Liver (tissue), 9 donors: ENCODE measurements around the gene CLN6. TPM values are rescaled to one million over a fixed set of nuclear protein-coding genes. Genes with fewer than 3 reads are reported as not detected.

Source experiments
- DNase-seq: peaks from one replicate; pipeline ENCODE4 v3.0.0-alpha.2; 2017; ENCODE audit warnings: low spot score
- H3K27ac ChIP-seq, 2 donors: one replicate each; pipeline ENCODE4 v1.7.0; 2013; ENCODE audit warnings: inconsistent platforms in 2 of 2, low read length in 2 of 2, control low read depth in 1 of 2, low read depth in 1 of 2, mild to moderate bottlenecking in 1 of 2
- H3K27me3 ChIP-seq, 4 donors: one replicate each; pipeline versions ENCODE4 v1.6.1 to v1.7.0; 2013; ENCODE audit warnings: low read length in 3 of 4, inconsistent platforms in 1 of 4, mild to moderate bottlenecking in 1 of 4, moderate library complexity in 1 of 4; ENCODE audit not compliant: control insufficient read depth in 4 of 4, insufficient read depth in 4 of 4
- H3K36me3 ChIP-seq, 4 donors: one replicate each; pipeline versions ENCODE4 v1.6.1 to v1.7.0; 2013; ENCODE audit warnings: low read length in 3 of 4, mild to moderate bottlenecking in 3 of 4, low read depth in 1 of 4, moderate library complexity in 1 of 4; ENCODE audit not compliant: control insufficient read depth in 4 of 4, insufficient read depth in 3 of 4
- H3K4me1 ChIP-seq, 4 donors: one replicate each; pipeline versions ENCODE4 v1.6.1 to v1.7.0; 2013; ENCODE audit warnings: low read length in 3 of 4, mild to moderate bottlenecking in 3 of 4, moderate library complexity in 1 of 4; ENCODE audit not compliant: control insufficient read depth in 4 of 4, insufficient read depth in 4 of 4
- H3K4me3 ChIP-seq, 3 donors: one replicate each; pipeline versions ENCODE4 v1.6.1 to v1.7.0; 2013; ENCODE audit warnings: low read length in 3 of 3, control low read depth in 1 of 3, low read depth in 1 of 3, mild to moderate bottlenecking in 1 of 3
- H3K9ac ChIP-seq, 2 donors: one replicate each; pipeline ENCODE4 v1.7.0; 2013; ENCODE audit warnings: low read length in 2 of 2, mild to moderate bottlenecking in 2 of 2, moderate library complexity in 2 of 2, control low read depth in 1 of 2, low read depth in 1 of 2
- H3K9me3 ChIP-seq, 4 donors: one replicate each; pipeline versions ENCODE4 v1.6.1 to v1.7.0; 2013; ENCODE audit warnings: low read length in 3 of 4; ENCODE audit not compliant: control insufficient read depth in 4 of 4
- EGR1 ChIP-seq, 2 donors: IDR thresholded peaks; 2 replicates each; pipeline ENCODE4 v1.6.1; 2016 to 2018; ENCODE audit warnings: antibody characterized with exemption in 2 of 2, low read depth in 2 of 2
- FOXA2 ChIP-seq: IDR thresholded peaks from 2 replicates; pipeline ENCODE4 v1.6.1; 2016; ENCODE audit warnings: antibody characterized with exemption
- GABPA ChIP-seq, 2 donors: IDR thresholded peaks in 1 of 2; conservative IDR thresholded peaks in 1 of 2; 2 replicates each; pipeline ENCODE4 v1.6.1; 2016; ENCODE audit warnings: antibody characterized with exemption in 2 of 2, mild to moderate bottlenecking in 1 of 2, moderate library complexity in 1 of 2
- HNF4A ChIP-seq, 2 donors: conservative IDR thresholded peaks; 2 replicates each; pipeline ENCODE4 v1.6.1; 2016; ENCODE audit warnings: antibody characterized with exemption in 2 of 2, mild to moderate bottlenecking in 2 of 2
- HNF4G ChIP-seq: IDR thresholded peaks from 2 replicates; pipeline ENCODE4 v1.6.1; 2016; ENCODE audit warnings: antibody characterized with exemption
- MAX ChIP-seq: IDR thresholded peaks from 2 replicates; pipeline ENCODE4 v1.6.1; 2016; ENCODE audit warnings: antibody characterized with exemption
- RAD21 ChIP-seq, 2 donors: IDR thresholded peaks; 2 replicates each; pipeline ENCODE4 v1.6.1; 2016; ENCODE audit warnings: antibody characterized with exemption in 2 of 2, mild to moderate bottlenecking in 2 of 2
- SP1 ChIP-seq: IDR thresholded peaks from 2 replicates; pipeline ENCODE4 v1.6.1; 2018; ENCODE audit warnings: antibody characterized with exemption, mild to moderate bottlenecking
- TAF1 ChIP-seq: conservative IDR thresholded peaks from 2 replicates; pipeline ENCODE4 v1.6.1; 2016; ENCODE audit warnings: antibody characterized with exemption, mild to moderate bottlenecking
- YY1 ChIP-seq: IDR thresholded peaks from 2 replicates; pipeline ENCODE4 v1.6.1; 2016; ENCODE audit warnings: antibody characterized with exemption, mild to moderate bottlenecking
- WGBS: extraction: QIAGEN DNeasy Blood & Tissue Kit; methylation state at CpG from one replicate; pipeline ENCODE4 v1.1.7; 2013; 5-methylcytosine and 5-hydroxymethylcytosine counted together
- polyA plus RNA-seq, 2 donors: library from polyadenylated mRNA; stranded (reverse) in 1 of 2; unstranded in 1 of 2; fragments of 200-250 nt in 1 of 2; fragments of >200 nt in 1 of 2; fragmentation: Nextera tagmentation in 1 of 2; extraction: Ambion mirVana in 1 of 2; gene quantifications; one replicate each; pipeline versions ENCODE4 v1.2.1 to v1.2.3, GENCODE V29; 2013 to 2015
- total RNA-seq, 2 donors: library from RNA; depleted of rRNA; stranded (reverse); fragments of >200 nt; gene quantifications; one replicate each; pipeline ENCODE4 v1.2.3, GENCODE V29; 2014
- TF ChIP-seq, protein P1 (sequence below): fragments of 150-350 bp; IDR thresholded peaks from 2 replicates; pipeline ENCODE4 v1.5.1; 2017; ENCODE audit warnings: improper control_type of control experiment, low read depth, low read length; ENCODE audit not compliant: missing input control
- TF ChIP-seq, protein P2 (sequence below): IDR thresholded peaks from 2 replicates; pipeline ENCODE4 v1.6.1; 2016; ENCODE audit warnings: antibody characterized with exemption, mild to moderate bottlenecking
- TF ChIP-seq, protein P3 (sequence below): IDR thresholded peaks from 2 replicates; pipeline ENCODE4 v1.6.1; 2016; ENCODE audit warnings: antibody characterized with exemption
- TF ChIP-seq, protein P4 (sequence below): IDR thresholded peaks from 2 replicates; pipeline ENCODE4 v1.6.1; 2016; ENCODE audit warnings: antibody characterized with exemption
- donor health status: healthy.
- donor health status: healthy.
- donor health status: healthy.
- donor health status: healthy.
- donor health status: healthy.

Gene CLN6
- total and polyA plus RNA-seq, 4 donors = 7.2 to 21.2 (median 15.4) TPM

DNA sequence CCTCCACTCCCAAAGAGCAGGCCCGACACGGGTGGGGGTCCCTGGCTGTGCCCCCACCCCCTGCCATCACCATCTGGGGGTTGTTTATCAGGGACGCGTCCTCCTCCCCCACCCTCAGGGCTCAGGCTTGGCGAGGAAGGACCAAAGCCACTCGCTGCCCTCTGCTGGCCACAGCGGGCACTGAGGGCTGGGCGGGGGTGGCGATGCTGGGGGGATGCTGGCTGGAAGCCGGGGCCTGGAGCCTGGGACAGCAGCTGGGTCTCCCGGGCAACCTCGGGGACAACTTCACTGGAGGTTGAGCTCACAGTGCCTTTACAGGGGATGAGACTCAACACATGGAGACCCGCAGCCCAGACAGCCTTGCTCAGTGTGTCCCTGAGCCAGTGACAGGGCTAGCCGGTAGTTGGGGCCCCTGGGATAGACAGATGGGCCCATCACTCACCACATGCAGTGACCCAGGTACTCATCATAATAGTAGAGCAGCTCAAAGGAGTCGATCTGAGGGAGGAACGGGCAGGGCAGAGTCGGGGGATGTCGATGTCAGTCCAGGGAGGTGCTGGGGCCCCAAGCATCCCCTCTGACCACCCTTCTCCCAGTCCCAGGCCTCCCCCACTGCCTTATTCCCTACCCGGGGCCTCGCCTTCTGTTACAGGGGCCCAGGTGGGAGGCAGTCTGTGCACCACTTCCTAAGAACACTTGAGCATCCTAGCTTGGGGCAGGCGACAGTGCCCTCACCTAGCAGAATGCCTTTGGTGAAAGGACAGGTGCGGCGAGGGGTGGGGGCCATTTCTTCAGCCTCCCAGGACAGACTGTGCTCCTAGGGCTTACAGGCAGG lies 18.5 kb downstream of the CLN6 start:
- Histone ChIP-seq H3K36me3 (no peaks in the 10 kb centered on the region), H3K9me3 (no peaks in the 10 kb centered on the region), H3K27ac (no peak overlapping the region), H3K4me1 (peaks cover 2 to 14% (median 5%) of the 10 kb centered on the region in 4 donors), H3K4me3 (no peak overlapping the region), H3K27me3 (no peaks in the 10 kb centered on the region), H3K9ac (no peak overlapping the region)
- DNase-seq = peak; percentile 63
- 52% methylated on average over 23 of the region's 23 CpGs for WGBS
- TF ChIP-seq RAD21 (IDR thresholded peaks at IDR 0.05) (peak; percentile 73 to 86), HNF4A (conservative IDR thresholded peaks at IDR 0.05) (no peak)
- TF ChIP-seq, protein P1, sequence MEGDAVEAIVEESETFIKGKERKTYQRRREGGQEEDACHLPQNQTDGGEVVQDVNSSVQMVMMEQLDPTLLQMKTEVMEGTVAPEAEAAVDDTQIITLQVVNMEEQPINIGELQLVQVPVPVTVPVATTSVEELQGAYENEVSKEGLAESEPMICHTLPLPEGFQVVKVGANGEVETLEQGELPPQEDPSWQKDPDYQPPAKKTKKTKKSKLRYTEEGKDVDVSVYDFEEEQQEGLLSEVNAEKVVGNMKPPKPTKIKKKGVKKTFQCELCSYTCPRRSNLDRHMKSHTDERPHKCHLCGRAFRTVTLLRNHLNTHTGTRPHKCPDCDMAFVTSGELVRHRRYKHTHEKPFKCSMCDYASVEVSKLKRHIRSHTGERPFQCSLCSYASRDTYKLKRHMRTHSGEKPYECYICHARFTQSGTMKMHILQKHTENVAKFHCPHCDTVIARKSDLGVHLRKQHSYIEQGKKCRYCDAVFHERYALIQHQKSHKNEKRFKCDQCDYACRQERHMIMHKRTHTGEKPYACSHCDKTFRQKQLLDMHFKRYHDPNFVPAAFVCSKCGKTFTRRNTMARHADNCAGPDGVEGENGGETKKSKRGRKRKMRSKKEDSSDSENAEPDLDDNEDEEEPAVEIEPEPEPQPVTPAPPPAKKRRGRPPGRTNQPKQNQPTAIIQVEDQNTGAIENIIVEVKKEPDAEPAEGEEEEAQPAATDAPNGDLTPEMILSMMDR = peak; percentile 67

GRCh38 chr15:68210409-68210756 lies 19.1 kb downstream of the CLN6 start:
- H3K27ac ChIP-seq = no peak overlapping the region
- no peaks in the 10 kb centered on the region for H3K36me3 ChIP-seq
- H3K27me3 ChIP-seq = no peaks in the 10 kb centered on the region
- no peak for DNase-seq
- no peak overlapping the region for H3K9ac ChIP-seq
- 92% methylated on average over 9 of the region's 9 CpGs for WGBS
- TF ChIP-seq, protein P2, sequence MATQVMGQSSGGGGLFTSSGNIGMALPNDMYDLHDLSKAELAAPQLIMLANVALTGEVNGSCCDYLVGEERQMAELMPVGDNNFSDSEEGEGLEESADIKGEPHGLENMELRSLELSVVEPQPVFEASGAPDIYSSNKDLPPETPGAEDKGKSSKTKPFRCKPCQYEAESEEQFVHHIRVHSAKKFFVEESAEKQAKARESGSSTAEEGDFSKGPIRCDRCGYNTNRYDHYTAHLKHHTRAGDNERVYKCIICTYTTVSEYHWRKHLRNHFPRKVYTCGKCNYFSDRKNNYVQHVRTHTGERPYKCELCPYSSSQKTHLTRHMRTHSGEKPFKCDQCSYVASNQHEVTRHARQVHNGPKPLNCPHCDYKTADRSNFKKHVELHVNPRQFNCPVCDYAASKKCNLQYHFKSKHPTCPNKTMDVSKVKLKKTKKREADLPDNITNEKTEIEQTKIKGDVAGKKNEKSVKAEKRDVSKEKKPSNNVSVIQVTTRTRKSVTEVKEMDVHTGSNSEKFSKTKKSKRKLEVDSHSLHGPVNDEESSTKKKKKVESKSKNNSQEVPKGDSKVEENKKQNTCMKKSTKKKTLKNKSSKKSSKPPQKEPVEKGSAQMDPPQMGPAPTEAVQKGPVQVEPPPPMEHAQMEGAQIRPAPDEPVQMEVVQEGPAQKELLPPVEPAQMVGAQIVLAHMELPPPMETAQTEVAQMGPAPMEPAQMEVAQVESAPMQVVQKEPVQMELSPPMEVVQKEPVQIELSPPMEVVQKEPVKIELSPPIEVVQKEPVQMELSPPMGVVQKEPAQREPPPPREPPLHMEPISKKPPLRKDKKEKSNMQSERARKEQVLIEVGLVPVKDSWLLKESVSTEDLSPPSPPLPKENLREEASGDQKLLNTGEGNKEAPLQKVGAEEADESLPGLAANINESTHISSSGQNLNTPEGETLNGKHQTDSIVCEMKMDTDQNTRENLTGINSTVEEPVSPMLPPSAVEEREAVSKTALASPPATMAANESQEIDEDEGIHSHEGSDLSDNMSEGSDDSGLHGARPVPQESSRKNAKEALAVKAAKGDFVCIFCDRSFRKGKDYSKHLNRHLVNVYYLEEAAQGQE = no peak
- TF ChIP-seq YY1 (no peak), EGR1 (IDR thresholded peaks at IDR 0.05; ENCODE audit: low read depth in 2 of 2) (no peak), HNF4G (no peak), RAD21 (IDR thresholded peaks at IDR 0.05) (no peak), MAX (no peak), TAF1 (no peak), FOXA2 (no peak)
- H3K4me3 ChIP-seq = no peak overlapping the region
- H3K4me1 ChIP-seq = peaks cover 6 to 20% (median 10%) of the 10 kb centered on the region in 4 donors
- no peaks in the 10 kb centered on the region for H3K9me3 ChIP-seq

GRCh38 chr15:68209735-68210408 lies 19.7 kb downstream of the CLN6 start:
- H3K4me1 ChIP-seq = peaks cover 8 to 24% (median 14%) of the 10 kb centered on the region in 4 donors
- 80% methylated on average over 13 of the region's 13 CpGs for WGBS
- H3K27me3 ChIP-seq = no peaks in the 10 kb centered on the region
- no peak overlapping the region for H3K9ac ChIP-seq
- H3K4me3 ChIP-seq = no peak overlapping the region
- no peak overlapping the region for H3K27ac ChIP-seq
- H3K36me3 ChIP-seq = no peaks in the 10 kb centered on the region
- no peak for DNase-seq
- H3K9me3 ChIP-seq = no peaks in the 10 kb centered on the region
- no peak for TF ChIP-seq YY1
- no peak for TF ChIP-seq GABPA (IDR thresholded peaks at IDR 0.05 in 1 of 2, conservative IDR thresholded peaks at IDR 0.05 in 1 of 2)
- TF ChIP-seq MAX = no peak
- TF ChIP-seq, protein P1 = no peak
- no peak for TF ChIP-seq TAF1
- TF ChIP-seq, protein P3, sequence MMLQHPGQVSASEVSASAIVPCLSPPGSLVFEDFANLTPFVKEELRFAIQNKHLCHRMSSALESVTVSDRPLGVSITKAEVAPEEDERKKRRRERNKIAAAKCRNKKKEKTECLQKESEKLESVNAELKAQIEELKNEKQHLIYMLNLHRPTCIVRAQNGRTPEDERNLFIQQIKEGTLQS = no peak
- TF ChIP-seq HNF4A (conservative IDR thresholded peaks at IDR 0.05) = no peak
- no peak for TF ChIP-seq SP1
- TF ChIP-seq, protein P4, sequence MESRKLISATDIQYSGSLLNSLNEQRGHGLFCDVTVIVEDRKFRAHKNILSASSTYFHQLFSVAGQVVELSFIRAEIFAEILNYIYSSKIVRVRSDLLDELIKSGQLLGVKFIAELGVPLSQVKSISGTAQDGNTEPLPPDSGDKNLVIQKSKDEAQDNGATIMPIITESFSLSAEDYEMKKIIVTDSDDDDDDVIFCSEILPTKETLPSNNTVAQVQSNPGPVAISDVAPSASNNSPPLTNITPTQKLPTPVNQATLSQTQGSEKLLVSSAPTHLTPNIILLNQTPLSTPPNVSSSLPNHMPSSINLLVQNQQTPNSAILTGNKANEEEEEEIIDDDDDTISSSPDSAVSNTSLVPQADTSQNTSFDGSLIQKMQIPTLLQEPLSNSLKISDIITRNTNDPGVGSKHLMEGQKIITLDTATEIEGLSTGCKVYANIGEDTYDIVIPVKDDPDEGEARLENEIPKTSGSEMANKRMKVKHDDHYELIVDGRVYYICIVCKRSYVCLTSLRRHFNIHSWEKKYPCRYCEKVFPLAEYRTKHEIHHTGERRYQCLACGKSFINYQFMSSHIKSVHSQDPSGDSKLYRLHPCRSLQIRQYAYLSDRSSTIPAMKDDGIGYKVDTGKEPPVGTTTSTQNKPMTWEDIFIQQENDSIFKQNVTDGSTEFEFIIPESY = no peak
- TF ChIP-seq RAD21 (IDR thresholded peaks at IDR 0.05) = no peak
